Right atrium auricular region (tissue), 2 donors: ENCODE results near the gene ACSF2. TPM values are rescaled to one million over a fixed set of nuclear protein-coding genes. Genes with fewer than 3 reads are reported as not detected.

Experiments used
- DNase-seq: peaks from one replicate; pipeline ENCODE4 v3.0.0-alpha.2; 2019; ENCODE audit warnings: low spot score
- H3K27ac ChIP-seq, 2 donors: fragments of 200-600 bp; sonication (generic); 1 replicate in 1 of 2; 2 replicates in 1 of 2; pipeline ENCODE4 v1.5.1; 2016 to 2019
- H3K27me3 ChIP-seq, 2 donors: fragments of 200-600 bp; sonication (generic); one replicate each; pipeline versions ENCODE4 v1.5.1 to v1.6.0; 2017 to 2019
- H3K36me3 ChIP-seq: fragments of 200-600 bp; sonication (generic); one replicate; pipeline ENCODE4 v1.5.1; 2016
- H3K4me1 ChIP-seq, 2 donors: fragments of 200-600 bp; sonication (generic); one replicate each; pipeline versions ENCODE4 v1.5.1 to v1.6.0; 2017 to 2019
- H3K4me3 ChIP-seq, 2 donors: fragments of 200-600 bp; sonication (generic); 1 replicate in 1 of 2; 2 replicates in 1 of 2; pipeline ENCODE4 v1.5.1; 2017 to 2019; ENCODE audit warnings: mild to moderate bottlenecking in 1 of 2, moderate library complexity in 1 of 2
- H3K9me3 ChIP-seq, 2 donors: fragments of 200-600 bp; sonication (generic); one replicate each; pipeline ENCODE4 v1.5.1; 2019
- CTCF ChIP-seq, 2 donors: fragments of 200-600 bp; sonication (generic); IDR thresholded peaks; one replicate each; pipeline ENCODE4 v1.5.1; 2019; ENCODE audit warnings: antibody characterized with exemption in 2 of 2
- total RNA-seq, 2 donors: library from RNA; depleted of rRNA; stranded (reverse); fragments of >200 nt; gene quantifications; one replicate each; pipeline ENCODE4 v1.1.0, GENCODE V29; 2016

Gene ACSF2
- total RNA-seq, 2 donors from 2014 or later = 22.2 to 42.6 TPM

GRCh38 chr17:50518384-50519023 lies 92.5 kb downstream of the ACSF2 start:
- Histone ChIP-seq H3K36me3 (no peaks in the 10 kb centered on the region), H3K27me3 (no peaks in the 10 kb centered on the region), H3K4me3 (no peak overlapping the region), H3K9me3 (no peaks in the 10 kb centered on the region), H3K4me1 (peaks cover 0 to 14% of the 10 kb centered on the region in 2 donors), H3K27ac (no peak overlapping the region)
- TF ChIP-seq CTCF (IDR thresholded peaks at IDR 0.05) = no peak
- no peak for DNase-seq

GRCh38 chr17:50519141-50519834 lies 93.3 kb downstream of the ACSF2 start:
- no peak overlapping the region for H3K27ac ChIP-seq
- H3K36me3 ChIP-seq = no peaks in the 10 kb centered on the region
- no peak overlapping the region for H3K4me3 ChIP-seq
- no peaks in the 10 kb centered on the region for H3K9me3 ChIP-seq
- peaks cover 0 to 14% of the 10 kb centered on the region in 2 donors for H3K4me1 ChIP-seq
- TF ChIP-seq CTCF (IDR thresholded peaks at IDR 0.05) = no peak
- no peaks in the 10 kb centered on the region for H3K27me3 ChIP-seq
- no peak for DNase-seq

- H3K4me3 ChIP-seq = no peak overlapping the region
- no peak overlapping the region for H3K27ac ChIP-seq
- no peak for DNase-seq
- no peaks in the 10 kb centered on the region for H3K36me3 ChIP-seq
- H3K4me1 ChIP-seq = peaks cover 0 to 3% of the 10 kb centered on the region in 2 donors
- H3K27me3 ChIP-seq = no peaks in the 10 kb centered on the region
- no peak for TF ChIP-seq CTCF (IDR thresholded peaks at IDR 0.05)
- H3K9me3 ChIP-seq = no peaks in the 10 kb centered on the region
Measured at GRCh38 chr17:50520483-50520882, 94.5 kb downstream of the ACSF2 start.

GRCh38 chr17:50521514-50521913 lies 95.5 kb downstream of the ACSF2 start:
- Histone ChIP-seq H3K9me3 (no peaks in the 10 kb centered on the region), H3K27me3 (no peaks in the 10 kb centered on the region), H3K4me3 (no peak overlapping the region), H3K4me1 (no peaks in the 10 kb centered on the region), H3K36me3 (no peaks in the 10 kb centered on the region), H3K27ac (no peak overlapping the region)
- DNase-seq = no peak
- TF ChIP-seq CTCF (IDR thresholded peaks at IDR 0.05) = no peak

- no peaks in the 10 kb centered on the region for H3K36me3 ChIP-seq
- H3K27me3 ChIP-seq = no peaks in the 10 kb centered on the region
- DNase-seq = no peak
- H3K27ac ChIP-seq = no peak overlapping the region
- no peaks in the 10 kb centered on the region for H3K4me1 ChIP-seq
- H3K4me3 ChIP-seq = no peak overlapping the region
- no peak for TF ChIP-seq CTCF (IDR thresholded peaks at IDR 0.05)
- no peaks in the 10 kb centered on the region for H3K9me3 ChIP-seq
Measured at GRCh38 chr17:50522766-50523165, 96.7 kb downstream of the ACSF2 start.
